HG03521 (cell line): Measurements from ENCODE around the gene NAA40.
A peak's percentile ranks its signal among the peaks of the same experiment; 100 is the strongest.
"Not testable (repeated sequence)": the region's sequence is repeated elsewhere in the genome, so short reads cannot be mapped to it uniquely, and the experiment has no call there.

ENCODE experiments used
- ATAC-seq: cut with Tn5 transposase; IDR thresholded peaks from one replicate; pipeline ENCODE4 v1.9.1; 2021; ENCODE audit warnings: mild to moderate bottlenecking, moderate library complexity; ENCODE audit not compliant: unreplicated experiment

NAA40 gene

GRCh38 chr11:63937713-63938478 lies 906 bp upstream of the NAA40 start:
- peak; percentile 1 for ATAC-seq

- ATAC-seq, result no peak
Measured at GRCh38 chr11:63939397-63939891, 642 bp downstream of the NAA40 start.

- no peak for ATAC-seq
Measured at GRCh38 chr11:63940786-63941185, 2.0 kb downstream of the NAA40 start.

DNA sequence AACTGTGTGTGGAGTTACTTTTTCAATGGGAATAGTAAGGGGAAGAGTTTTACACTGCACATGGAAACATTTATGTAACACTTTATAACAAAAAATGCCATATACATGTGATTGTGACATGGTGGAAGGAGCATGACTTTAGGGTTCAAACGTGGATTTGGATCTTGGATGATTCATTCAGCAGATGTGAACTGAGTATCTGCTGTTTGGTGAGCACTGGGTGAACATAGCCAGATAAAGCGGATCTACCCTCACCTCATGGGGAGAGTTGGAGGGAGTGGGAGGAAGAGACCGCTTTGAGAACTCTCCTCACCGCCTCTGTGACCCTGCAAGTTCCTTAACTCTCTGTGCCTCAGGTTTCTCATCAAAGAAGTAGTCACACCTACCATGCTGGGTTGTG lies 3.1 kb downstream of the NAA40 start:
- ATAC-seq, result no peak

DNA sequence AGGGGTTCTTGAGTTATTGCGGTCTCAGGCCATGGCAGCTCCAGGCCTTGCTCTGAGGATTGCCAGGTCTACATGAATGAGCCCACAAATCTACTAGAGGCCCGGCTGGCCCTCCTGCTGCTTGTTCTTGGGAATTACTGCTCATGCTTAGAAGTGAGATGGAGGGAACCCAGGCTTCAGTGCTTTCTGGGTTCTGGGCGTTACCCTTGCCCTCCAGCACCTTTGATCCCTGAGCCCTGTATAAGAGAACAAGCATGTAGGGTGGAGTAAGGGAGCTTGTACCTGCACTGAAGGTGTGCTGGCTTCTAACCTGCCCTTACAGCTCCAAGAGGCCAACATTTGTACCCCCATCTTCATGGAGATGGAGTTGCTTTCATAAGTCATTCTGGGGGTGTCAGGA lies 4.0 kb downstream of the NAA40 start:
- no peak for ATAC-seq

DNA sequence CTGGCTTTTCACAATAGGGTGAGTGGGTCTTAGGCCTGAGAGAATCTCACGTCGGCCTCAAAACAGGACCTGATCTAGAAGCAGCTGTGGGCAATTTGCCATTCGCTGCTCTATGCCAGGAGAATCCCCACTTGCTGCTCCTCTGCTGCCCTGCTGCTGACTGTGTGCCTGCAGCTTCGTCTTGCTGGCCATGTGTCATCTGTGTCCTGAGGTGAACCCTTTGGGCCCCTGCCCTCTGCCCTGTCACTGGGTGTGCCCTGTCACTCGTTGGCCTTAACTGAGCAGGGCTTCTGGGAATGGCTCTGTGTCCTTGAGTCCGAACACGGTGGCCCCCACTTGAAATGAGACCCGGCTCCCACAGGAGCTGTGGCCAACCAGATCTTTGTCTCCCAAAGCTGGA lies 6.2 kb downstream of the NAA40 start:
- no peak for ATAC-seq

DNA sequence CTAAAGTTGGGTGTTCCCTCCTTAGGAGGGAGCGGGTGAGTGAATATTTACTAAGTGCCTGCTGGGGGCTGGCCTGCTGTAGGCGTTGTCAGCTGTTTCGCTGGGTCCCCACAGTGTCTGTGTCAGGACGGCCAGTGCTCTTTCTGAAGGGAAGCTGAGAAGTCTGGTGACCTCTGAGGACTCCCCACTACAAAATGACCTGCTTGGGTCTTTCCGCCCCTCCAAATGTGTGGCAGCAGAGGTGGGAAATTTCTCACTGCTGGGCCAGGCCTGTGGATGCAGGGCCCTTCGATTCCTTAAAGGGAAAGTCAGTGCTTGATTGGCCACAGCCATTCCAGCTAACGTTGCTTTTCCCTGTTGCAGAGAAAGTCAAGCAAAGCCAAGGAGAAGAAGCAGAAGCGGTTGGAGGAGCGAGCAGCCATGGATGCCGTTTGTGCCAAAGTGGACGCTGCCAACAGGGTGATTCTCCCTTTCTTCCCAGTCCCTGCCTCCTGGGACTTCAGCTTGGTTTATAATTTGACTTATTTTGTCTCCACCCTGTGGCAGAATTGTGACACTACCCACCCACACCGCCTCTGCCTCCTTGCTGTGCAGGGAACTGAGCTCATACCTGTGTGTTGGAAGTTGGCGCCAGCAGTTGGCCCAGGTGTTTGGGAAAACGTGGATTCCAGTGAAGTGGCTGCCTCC lies 6.8 kb downstream of the NAA40 start:
- ATAC-seq, result no peak

- no peak for ATAC-seq
Measured at GRCh38 chr11:63951779-63952536, 13.2 kb downstream of the NAA40 start.

DNA sequence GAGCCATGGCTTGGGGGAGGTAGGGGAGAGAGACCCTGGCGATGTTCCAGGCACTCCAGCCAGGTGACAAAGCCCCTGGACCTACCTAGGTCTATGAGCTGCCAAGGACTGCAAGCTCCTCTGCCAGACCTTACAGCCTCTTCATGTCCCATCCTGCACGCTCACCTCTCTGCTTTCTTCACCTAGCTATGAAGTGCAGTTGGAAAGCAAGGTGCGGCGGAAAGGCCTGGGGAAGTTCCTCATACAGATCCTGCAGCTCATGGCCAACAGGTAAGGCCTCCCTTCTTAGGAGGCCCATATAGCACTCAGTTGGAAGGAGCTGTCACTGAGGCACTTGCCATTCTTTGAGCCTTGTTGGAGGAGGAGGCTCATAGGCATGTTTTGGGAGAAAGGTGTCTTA lies 13.8 kb downstream of the NAA40 start:
- ATAC-seq, result no peak

DNA sequence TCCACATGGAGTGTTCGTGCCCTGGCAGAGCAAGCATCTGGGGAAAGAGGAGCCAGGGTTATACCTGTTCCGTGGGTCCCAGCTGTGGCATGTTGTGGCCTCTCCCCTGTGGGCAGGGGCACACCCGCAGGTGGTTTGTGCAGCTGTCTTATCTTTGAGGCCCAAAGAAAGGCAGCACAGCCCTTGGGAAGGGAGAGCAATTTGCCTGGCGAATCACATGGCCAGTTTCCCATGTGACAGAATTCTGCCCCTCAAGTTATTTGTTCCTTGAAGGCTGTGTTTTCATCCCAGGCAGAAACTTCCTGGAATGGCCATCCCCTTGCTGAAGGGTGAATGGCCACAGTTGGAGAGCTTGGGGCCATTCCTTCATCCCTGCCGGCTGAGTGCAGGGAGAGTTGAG lies 19.2 kb downstream of the NAA40 start:
- no peak for ATAC-seq

- no peak for ATAC-seq
Measured at GRCh38 chr11:63961608-63962412, 23.0 kb downstream of the NAA40 start.

GRCh38 chr11:63963895-63964294 lies 25.1 kb downstream of the NAA40 start:
- ATAC-seq, result not testable (repeated sequence)

DNA sequence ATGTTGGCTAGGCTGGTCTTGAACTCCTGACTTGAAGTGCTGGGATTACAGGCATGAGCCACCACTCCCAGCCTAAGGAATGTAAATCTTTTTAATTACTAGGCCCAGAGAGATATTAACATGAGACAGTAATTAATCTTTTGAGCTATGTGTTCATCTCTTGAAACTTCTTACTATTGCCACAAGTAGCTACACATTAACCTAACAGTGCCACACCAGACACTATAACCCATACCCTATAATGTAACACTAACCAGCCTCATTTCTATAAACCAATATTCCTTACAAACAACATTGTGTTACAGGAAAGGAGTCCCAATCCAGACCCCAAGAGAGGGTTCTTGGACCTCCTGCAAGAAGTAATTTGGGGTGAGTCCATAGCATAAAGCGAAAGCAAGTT lies 27.6 kb downstream of the NAA40 start:
- no peak for ATAC-seq

DNA sequence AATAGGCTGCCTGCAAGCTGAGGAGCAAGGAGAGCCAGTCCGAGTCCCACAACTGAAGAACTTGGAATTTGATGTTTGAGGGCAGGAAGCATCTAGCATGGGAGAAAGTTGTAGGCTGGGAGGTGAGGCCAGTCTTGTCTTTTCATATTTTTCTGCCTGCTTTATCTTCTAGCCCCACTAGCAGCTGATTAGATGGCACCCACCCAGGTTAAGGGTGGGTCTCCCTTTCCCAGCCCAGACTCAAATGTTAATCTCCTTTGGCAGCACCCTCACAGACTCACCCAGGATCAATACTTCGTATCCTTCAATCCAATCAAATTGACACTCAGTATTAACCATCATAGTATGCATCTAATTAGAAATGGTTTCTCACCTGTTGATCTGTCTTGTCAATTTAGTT lies 30.7 kb downstream of the NAA40 start:
- no peak for ATAC-seq

GRCh38 chr11:63970902-63971301 lies 32.1 kb downstream of the NAA40 start:
- no peak for ATAC-seq

- not testable (repeated sequence) for ATAC-seq
Measured at GRCh38 chr11:63973912-63974258, 35.1 kb downstream of the NAA40 start.

DNA sequence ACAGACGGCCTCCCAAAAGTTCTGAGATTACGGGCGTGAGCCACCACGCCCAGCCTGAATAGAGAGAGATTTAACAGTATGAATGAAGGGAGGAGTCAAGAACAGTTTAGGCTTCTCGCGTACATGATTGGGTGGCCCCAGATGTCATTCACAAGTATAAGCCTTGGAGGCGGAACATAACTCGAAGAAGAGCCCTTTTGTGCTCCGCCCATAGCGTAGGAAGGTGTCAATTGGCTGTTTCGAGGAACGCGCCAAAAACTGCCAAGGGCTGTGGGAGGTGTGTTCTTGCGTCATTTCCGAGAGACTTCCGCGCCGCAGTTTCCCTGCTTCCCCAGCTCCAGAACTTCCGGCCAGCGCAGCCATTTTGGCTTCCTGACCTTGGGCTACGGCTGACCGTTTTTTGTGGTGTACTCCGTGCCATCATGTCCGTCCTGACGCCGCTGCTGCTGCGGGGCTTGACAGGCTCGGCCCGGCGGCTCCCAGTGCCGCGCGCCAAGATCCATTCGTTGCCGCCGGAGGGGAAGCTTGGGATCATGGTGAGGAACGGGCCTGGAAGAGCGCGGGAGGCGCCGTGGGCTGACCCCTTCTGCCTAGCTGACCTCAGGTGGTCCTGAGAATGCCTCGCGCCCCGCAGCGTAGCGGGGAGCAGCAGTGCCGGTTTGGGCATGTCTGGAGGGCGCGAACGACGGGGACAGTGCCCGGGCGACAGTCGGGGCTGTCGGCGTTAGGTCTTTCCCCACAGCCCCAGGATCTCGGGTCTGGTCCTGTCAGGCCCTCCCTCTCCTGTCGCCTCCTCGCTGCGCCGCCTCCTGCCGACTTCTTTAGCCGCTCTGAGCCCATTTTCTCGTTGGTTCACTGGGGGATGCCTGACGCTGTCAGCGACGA lies 35.7 kb downstream of the NAA40 start, which contains the start of gene COX8A:
Gene COX8A (plus strand): TSS at position 362 of the 885 bp plus-strand sequence. CDS start 61 bp downstream, at position 423.
- ATAC-seq, result peak; percentile 95

GRCh38 chr11:63978551-63979239 lies 39.9 kb downstream of the NAA40 start:
- no peak for ATAC-seq

DNA sequence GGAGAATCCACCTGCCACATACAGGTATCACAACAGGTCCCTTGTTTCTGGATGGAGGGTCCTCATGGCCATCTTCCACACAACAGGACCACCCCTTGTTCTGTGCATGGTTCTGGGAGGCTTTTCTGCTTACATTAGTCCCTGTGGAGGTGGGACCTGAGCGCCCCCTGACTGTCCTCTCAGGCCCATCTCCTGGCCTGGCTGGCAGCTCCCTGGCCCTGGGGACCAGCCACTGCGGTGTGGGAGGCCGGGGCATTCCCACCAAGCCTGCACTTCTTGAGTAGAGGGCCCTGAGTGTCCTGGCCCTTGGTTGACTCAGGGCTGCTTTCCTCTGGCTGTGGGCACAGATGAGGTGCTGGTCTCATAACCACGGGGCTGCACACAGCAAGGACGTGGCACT lies 40.6 kb downstream of the NAA40 start:
- no peak for ATAC-seq
